GM20000 (cell line): ENCODE measurements around the gene UBQLN1.

Experiments
- DNase-seq: peaks from one replicate; pipeline ENCODE4 v3.0.0; 2012; ENCODE audit warnings: low spot score
- TF ChIP-seq, protein P1 (sequence below): IDR thresholded peaks from 2 replicates; pipeline ENCODE4 v1.5.1; 2012; ENCODE audit warnings: mild to moderate bottlenecking, control low read depth; ENCODE audit errors: extremely low read depth, missing control alignments

Gene UBQLN1

GRCh38 chr9:83722726-83723495 is 15.2 kb upstream of the UBQLN1 start:
- TF ChIP-seq, protein P1, sequence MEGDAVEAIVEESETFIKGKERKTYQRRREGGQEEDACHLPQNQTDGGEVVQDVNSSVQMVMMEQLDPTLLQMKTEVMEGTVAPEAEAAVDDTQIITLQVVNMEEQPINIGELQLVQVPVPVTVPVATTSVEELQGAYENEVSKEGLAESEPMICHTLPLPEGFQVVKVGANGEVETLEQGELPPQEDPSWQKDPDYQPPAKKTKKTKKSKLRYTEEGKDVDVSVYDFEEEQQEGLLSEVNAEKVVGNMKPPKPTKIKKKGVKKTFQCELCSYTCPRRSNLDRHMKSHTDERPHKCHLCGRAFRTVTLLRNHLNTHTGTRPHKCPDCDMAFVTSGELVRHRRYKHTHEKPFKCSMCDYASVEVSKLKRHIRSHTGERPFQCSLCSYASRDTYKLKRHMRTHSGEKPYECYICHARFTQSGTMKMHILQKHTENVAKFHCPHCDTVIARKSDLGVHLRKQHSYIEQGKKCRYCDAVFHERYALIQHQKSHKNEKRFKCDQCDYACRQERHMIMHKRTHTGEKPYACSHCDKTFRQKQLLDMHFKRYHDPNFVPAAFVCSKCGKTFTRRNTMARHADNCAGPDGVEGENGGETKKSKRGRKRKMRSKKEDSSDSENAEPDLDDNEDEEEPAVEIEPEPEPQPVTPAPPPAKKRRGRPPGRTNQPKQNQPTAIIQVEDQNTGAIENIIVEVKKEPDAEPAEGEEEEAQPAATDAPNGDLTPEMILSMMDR, result no peak
- DNase-seq, result no peak

DNA sequence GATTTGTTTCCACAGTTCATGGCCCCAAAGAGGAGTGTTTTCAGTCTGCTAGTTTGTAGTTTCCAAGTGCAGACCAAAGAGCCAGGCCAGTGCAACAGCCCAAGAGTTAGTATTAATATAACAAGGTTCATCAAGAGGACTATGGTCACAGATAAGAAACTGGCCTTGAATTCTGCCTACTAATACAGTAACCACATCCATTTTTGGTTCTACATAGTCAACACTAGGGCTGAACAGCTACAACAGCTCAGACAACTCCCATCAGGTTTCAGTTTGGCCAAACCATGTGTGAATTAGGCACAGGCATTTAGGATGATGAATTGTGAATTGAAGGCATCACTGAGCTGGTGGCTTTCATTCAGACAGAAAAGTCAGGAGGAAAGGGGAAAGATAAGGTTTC is 13.8 kb upstream of the UBQLN1 start:
- TF ChIP-seq, protein P1, result no peak
- DNase-seq, result no peak

DNA sequence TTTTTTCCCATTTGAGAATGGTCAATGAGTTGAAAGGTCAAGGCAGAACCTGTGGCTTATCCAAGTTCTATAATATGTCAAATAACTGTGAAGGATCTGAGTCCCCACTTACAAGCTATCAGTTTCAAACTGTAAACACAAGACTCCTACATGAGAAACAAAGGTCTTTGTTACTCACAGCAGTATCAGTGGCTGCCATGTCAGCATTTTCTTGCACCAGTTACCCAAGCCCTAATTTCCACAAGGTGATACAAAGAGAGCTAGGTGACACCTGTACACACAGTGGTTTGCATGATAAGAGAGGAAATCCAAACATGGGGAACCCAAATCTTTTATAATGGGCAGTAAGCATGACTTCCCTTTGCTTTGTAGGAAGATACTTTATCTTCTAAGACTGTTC is 8.0 kb upstream of the UBQLN1 start:
- DNase-seq, result no peak
- TF ChIP-seq, protein P1, result no peak

DNA sequence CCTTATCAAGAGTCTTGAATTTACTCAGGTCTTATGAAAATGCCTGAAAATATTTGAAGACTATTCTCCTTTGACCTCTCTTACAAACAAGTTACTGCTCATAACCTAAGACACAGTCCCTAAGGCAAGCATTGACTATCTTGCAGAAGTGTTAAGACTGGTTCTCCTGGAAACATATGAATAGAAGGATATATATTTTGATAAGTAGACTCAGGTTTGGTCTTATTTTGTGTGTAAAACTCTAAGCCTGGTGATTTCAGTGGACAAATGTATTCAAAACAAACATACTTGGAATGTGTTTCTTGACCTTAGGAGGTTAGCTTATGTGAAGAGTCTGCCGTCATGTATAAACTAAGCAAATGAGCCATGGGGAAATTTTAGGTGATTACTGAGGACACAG is 7.5 kb upstream of the UBQLN1 start:
- TF ChIP-seq, protein P1, result no peak
- no peak for DNase-seq

DNA sequence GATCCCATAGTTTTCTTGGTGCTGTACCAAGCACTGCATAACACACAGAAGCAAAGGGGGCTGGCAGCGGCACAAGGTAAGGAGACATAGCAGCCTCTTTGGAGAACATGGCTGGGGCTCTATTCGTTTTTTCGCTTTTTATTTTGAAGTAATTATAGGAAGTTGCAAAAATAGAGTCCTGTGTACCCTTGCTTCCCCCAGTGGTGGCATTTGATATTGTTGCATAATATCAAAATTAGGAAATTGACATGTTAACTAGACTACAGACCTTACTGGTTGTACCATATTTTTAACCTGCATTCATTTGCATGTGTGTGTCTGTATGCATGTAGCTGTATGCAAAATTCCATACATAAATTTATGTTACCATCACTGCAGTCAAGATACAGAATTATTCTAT is 6.6 kb upstream of the UBQLN1 start:
- no peak for DNase-seq
- TF ChIP-seq, protein P1, result no peak

- TF ChIP-seq, protein P1, result peak; percentile 42
- DNase-seq, result peak; percentile 82
Observed at GRCh38 chr9:83708515-83709158, 879 bp upstream of the UBQLN1 start.

GRCh38 chr9:83707518-83707767 is 315 bp downstream of the UBQLN1 start:
- no peak for DNase-seq
- TF ChIP-seq, protein P1, result no peak
